Stimulated activated CD4-positive, alpha-beta T cell treated with anti-CD3 and anti-CD28 coated beads, Interleukin-1b, Interleukin-23, amount 100 ng/mL, for 4 hours (primary cell): Measurements from ENCODE around the gene MAPKBP1.

Experiments used
- DNase-seq, 2 donors: peaks; one replicate each; pipeline ENCODE4 v3.0.0-alpha.2; 2020; ENCODE audit warnings: low read depth in 2 of 2

The MAPKBP1 gene

GRCh38 chr15:41782371-41783282 lies 8.3 kb downstream of the MAPKBP1 start:
- no peak for DNase-seq

- DNase-seq, result no peak
Measured at GRCh38 chr15:41783296-41783695, 9.0 kb downstream of the MAPKBP1 start.

GRCh38 chr15:41788262-41788661 lies 14.0 kb downstream of the MAPKBP1 start:
- DNase-seq, result no peak

GRCh38 chr15:41789236-41789635 lies 15.0 kb downstream of the MAPKBP1 start:
- no peak for DNase-seq

GRCh38 chr15:41789662-41790061 lies 15.4 kb downstream of the MAPKBP1 start:
- no peak for DNase-seq

GRCh38 chr15:41790169-41790568 lies 15.9 kb downstream of the MAPKBP1 start:
- DNase-seq, result no peak

- no peak for DNase-seq
Measured at GRCh38 chr15:41790756-41791546, 16.7 kb downstream of the MAPKBP1 start.

GRCh38 chr15:41791547-41791937 lies 17.3 kb downstream of the MAPKBP1 start:
- DNase-seq, result no peak

GRCh38 chr15:41792000-41792637 lies 17.8 kb downstream of the MAPKBP1 start:
- no peak for DNase-seq

GRCh38 chr15:41794081-41794480 lies 19.8 kb downstream of the MAPKBP1 start:
- no peak for DNase-seq

GRCh38 chr15:41795996-41796856 lies 21.9 kb downstream of the MAPKBP1 start:
- DNase-seq, result no peak

GRCh38 chr15:41797201-41797944 lies 23.1 kb downstream of the MAPKBP1 start:
- DNase-seq, result no peak

GRCh38 chr15:41798607-41799487 lies 24.6 kb downstream of the MAPKBP1 start:
- no peak for DNase-seq

- no peak for DNase-seq
Measured at GRCh38 chr15:41799488-41799805, 25.2 kb downstream of the MAPKBP1 start.

- DNase-seq, result no peak
Measured at GRCh38 chr15:41801185-41801584, 26.9 kb downstream of the MAPKBP1 start.

- no peak for DNase-seq
Measured at GRCh38 chr15:41801850-41802455, 27.7 kb downstream of the MAPKBP1 start.

- no peak for DNase-seq
Measured at GRCh38 chr15:41804361-41804760, 30.1 kb downstream of the MAPKBP1 start.

- DNase-seq, result no peak
Measured at GRCh38 chr15:41804916-41805666, 30.8 kb downstream of the MAPKBP1 start.

GRCh38 chr15:41805711-41806110 lies 31.4 kb downstream of the MAPKBP1 start:
- no peak for DNase-seq
